Fibroblast of peridontal ligament (primary cell): ENCODE results near the gene NPR3.

Experiments
- DNase-seq: peaks from one replicate; pipeline ENCODE4 v3.0.0-alpha.2; 2010; ENCODE audit errors: extremely low read depth

NPR3 gene

GRCh38 chr5:32805971-32806638 is 95.0 kb downstream of the NPR3 start:
- peak; percentile 94 for DNase-seq

GRCh38 chr5:32808783-32809182 is 97.7 kb downstream of the NPR3 start:
- DNase-seq = no peak

GRCh38 chr5:32810804-32811203 is 99.7 kb downstream of the NPR3 start:
- DNase-seq = peak; percentile 99

GRCh38 chr5:32812399-32812798 is 101.3 kb downstream of the NPR3 start:
- DNase-seq = no peak

- DNase-seq = peak; percentile 69
Measured at GRCh38 chr5:32814141-32814540, 103.0 kb downstream of the NPR3 start.

- DNase-seq = peak; percentile 95
Measured at GRCh38 chr5:32814620-32815019, 103.5 kb downstream of the NPR3 start.

- DNase-seq = no peak
Measured at GRCh38 chr5:32827981-32828380, 116.9 kb downstream of the NPR3 start.

GRCh38 chr5:32828492-32828891 is 117.4 kb downstream of the NPR3 start:
- DNase-seq = peak; percentile 30

- DNase-seq = peak; percentile 35
Measured at GRCh38 chr5:32831624-32832023, 120.5 kb downstream of the NPR3 start.

- no peak for DNase-seq
Measured at GRCh38 chr5:32833127-32833526, 122.0 kb downstream of the NPR3 start.

GRCh38 chr5:32833663-32834062 is 122.5 kb downstream of the NPR3 start:
- DNase-seq = no peak

GRCh38 chr5:32834251-32834650 is 123.1 kb downstream of the NPR3 start:
- DNase-seq = no peak

GRCh38 chr5:32836176-32836575 is 125.1 kb downstream of the NPR3 start:
- DNase-seq = no peak

GRCh38 chr5:32837211-32837610 is 126.1 kb downstream of the NPR3 start:
- no peak for DNase-seq

- DNase-seq = no peak
Measured at GRCh38 chr5:32839106-32839505, 128.0 kb downstream of the NPR3 start.

- DNase-seq = peak; percentile 35
Measured at GRCh38 chr5:32840606-32841005, 129.5 kb downstream of the NPR3 start.
